ENCODE measurements around the gene CDHR2. TPM values are rescaled to one million over a fixed set of nuclear protein-coding genes. Genes with fewer than 3 reads are reported as not detected.

The CDHR2 gene
- total and polyA plus RNA-seq, 2 of the 13 experiments (the other 11 are each of a cell fraction or from before 2014, with no cell fraction given), result 17.9 to 20.9 TPM

DNA sequence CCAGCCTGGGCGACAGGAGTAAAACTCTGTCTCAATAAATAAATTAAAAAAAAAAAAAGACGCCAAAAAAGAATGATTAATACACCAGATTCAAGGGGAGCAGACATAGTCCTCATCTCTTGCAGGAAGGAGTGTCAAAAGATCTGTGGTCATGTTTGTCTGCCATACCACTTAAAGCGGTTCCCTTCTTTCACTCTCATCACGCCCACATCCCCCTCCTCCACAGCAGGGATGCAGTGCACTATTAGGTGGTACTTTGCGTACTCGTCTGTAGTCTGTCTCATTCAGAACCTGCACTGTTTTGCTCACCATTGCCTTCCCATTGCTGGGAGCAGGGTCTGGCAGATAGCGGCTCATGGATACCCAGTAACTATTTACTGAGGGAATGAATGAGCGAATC lies 11.2 kb downstream of the CDHR2 start:
- H3K36me3 ChIP-seq (replicated peaks in 1 of 2; ENCODE audit: control insufficient read depth in 1 of 2, insufficient read depth in 2 of 2, low read length in 2 of 2), result no peaks in the 10 kb centered on the region
- no peak for ATAC-seq
- no peaks in the 10 kb centered on the region for H3K79me2 ChIP-seq (ENCODE audit: insufficient read depth, low read length)
- DNase-seq (ENCODE audit: low spot score), result no peak
- H3K4me3 ChIP-seq (replicated peaks in 1 of 3; ENCODE audit: insufficient read depth in 1 of 3, low read depth in 2 of 3, low read length in 3 of 3), result no peak overlapping the region
- intact Hi-C loops (cut with micrococcal nuclease; ENCODE audit: unreplicated experiment) (no loop called here), in situ Hi-C loops (cut with HindIII; ENCODE audit: extremely low pct_ligation_motif_present, low pct_unique_long_range_greater_than_20kb) (no loop called here)
- POLR2A ChIA-PET, result no interaction called here
- no peak for TF ChIP-seq MTA1 (CRISPR knock-in tag; IDR thresholded peaks at IDR 0.05; ENCODE audit: borderline replicate concordance)
- TF ChIP-seq, protein P1, sequence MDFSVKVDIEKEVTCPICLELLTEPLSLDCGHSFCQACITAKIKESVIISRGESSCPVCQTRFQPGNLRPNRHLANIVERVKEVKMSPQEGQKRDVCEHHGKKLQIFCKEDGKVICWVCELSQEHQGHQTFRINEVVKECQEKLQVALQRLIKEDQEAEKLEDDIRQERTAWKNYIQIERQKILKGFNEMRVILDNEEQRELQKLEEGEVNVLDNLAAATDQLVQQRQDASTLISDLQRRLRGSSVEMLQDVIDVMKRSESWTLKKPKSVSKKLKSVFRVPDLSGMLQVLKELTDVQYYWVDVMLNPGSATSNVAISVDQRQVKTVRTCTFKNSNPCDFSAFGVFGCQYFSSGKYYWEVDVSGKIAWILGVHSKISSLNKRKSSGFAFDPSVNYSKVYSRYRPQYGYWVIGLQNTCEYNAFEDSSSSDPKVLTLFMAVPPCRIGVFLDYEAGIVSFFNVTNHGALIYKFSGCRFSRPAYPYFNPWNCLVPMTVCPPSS (IDR thresholded peaks at IDR 0.05), result no peak
- no peak for TF ChIP-seq TCF7L2 (IDR thresholded peaks at IDR 0.05; ENCODE audit: low read depth, low read length)
- TF ChIP-seq ZNF354B (CRISPR knock-in tag; IDR thresholded peaks at IDR 0.05), result no peak
- TF ChIP-seq ZSCAN30 (CRISPR knock-in tag; IDR thresholded peaks at IDR 0.05), result no peak
- TF ChIP-seq, protein P2, sequence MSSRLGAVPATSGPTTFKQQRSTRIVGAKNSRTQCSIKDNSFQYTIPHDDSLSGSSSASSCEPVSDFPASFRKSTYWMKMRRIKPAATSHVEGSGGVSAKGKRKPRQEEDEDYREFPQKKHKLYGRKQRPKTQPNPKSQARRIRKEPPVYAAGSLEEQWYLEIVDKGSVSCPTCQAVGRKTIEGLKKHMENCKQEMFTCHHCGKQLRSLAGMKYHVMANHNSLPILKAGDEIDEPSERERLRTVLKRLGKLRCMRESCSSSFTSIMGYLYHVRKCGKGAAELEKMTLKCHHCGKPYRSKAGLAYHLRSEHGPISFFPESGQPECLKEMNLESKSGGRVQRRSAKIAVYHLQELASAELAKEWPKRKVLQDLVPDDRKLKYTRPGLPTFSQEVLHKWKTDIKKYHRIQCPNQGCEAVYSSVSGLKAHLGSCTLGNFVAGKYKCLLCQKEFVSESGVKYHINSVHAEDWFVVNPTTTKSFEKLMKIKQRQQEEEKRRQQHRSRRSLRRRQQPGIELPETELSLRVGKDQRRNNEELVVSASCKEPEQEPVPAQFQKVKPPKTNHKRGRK (CRISPR knock-in tag; IDR thresholded peaks at IDR 0.05), result no peak
- no peak for TF ChIP-seq SMC3 (IDR thresholded peaks at IDR 0.05; ENCODE audit: low read length)
- no peak for TF ChIP-seq ZNF598 (CRISPR knock-in tag; IDR thresholded peaks at IDR 0.05; ENCODE audit: borderline replicate concordance)
- no peak for TF ChIP-seq HOXA3 (CRISPR knock-in tag; IDR thresholded peaks at IDR 0.05)
- no peak for TF ChIP-seq ZNF460 (CRISPR knock-in tag; IDR thresholded peaks at IDR 0.05; ENCODE audit: borderline replicate concordance)
- TF ChIP-seq, protein P3, sequence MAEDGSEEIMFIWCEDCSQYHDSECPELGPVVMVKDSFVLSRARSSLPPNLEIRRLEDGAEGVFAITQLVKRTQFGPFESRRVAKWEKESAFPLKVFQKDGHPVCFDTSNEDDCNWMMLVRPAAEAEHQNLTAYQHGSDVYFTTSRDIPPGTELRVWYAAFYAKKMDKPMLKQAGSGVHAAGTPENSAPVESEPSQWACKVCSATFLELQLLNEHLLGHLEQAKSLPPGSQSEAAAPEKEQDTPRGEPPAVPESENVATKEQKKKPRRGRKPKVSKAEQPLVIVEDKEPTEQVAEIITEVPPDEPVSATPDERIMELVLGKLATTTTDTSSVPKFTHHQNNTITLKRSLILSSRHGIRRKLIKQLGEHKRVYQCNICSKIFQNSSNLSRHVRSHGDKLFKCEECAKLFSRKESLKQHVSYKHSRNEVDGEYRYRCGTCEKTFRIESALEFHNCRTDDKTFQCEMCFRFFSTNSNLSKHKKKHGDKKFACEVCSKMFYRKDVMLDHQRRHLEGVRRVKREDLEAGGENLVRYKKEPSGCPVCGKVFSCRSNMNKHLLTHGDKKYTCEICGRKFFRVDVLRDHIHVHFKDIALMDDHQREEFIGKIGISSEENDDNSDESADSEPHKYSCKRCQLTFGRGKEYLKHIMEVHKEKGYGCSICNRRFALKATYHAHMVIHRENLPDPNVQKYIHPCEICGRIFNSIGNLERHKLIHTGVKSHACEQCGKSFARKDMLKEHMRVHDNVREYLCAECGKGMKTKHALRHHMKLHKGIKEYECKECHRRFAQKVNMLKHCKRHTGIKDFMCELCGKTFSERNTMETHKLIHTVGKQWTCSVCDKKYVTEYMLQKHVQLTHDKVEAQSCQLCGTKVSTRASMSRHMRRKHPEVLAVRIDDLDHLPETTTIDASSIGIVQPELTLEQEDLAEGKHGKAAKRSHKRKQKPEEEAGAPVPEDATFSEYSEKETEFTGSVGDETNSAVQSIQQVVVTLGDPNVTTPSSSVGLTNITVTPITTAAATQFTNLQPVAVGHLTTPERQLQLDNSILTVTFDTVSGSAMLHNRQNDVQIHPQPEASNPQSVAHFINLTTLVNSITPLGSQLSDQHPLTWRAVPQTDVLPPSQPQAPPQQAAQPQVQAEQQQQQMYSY (CRISPR knock-in tag; IDR thresholded peaks at IDR 0.05), result no peak
- no peak for TF ChIP-seq FOXP1 (IDR thresholded peaks at IDR 0.05)
- TF ChIP-seq FOXP1 (CRISPR knock-in tag; IDR thresholded peaks at IDR 0.05), result no peak
- TF ChIP-seq ZNF33A (CRISPR knock-in tag; IDR thresholded peaks at IDR 0.05; ENCODE audit: borderline replicate concordance), result no peak
- no peak for TF ChIP-seq XRCC5 (optimal IDR thresholded peaks at IDR 0.05; ENCODE audit: low read length)
- TF ChIP-seq ZFP90 (CRISPR knock-in tag; IDR thresholded peaks at IDR 0.05; ENCODE audit: borderline replicate concordance), result no peak
- TF ChIP-seq CBFB (CRISPR knock-in tag; IDR thresholded peaks at IDR 0.05), result no peak
- no peak for TF ChIP-seq JUNB (CRISPR knock-in tag; IDR thresholded peaks at IDR 0.05; ENCODE audit: borderline replicate concordance)
- no peaks in the 10 kb centered on the region for H4K20me1 ChIP-seq (ENCODE audit: insufficient read depth, low read length)
- no peaks in the 10 kb centered on the region for H3K9me3 ChIP-seq (ENCODE audit: low read length)
- no TSS peak for BruUV-seq (replicated peaks)
- no peaks in the 10 kb centered on the region for H3K27me3 ChIP-seq (ENCODE audit: control insufficient read depth in 1 of 2, insufficient read depth in 2 of 2, low read length in 2 of 2)
- H3K4me2 ChIP-seq (ENCODE audit: low read depth, low read length), result no peak overlapping the region
- no peak overlapping the region for H3K9ac ChIP-seq (ENCODE audit: insufficient read depth, low read depth, low read length)
- CTCF ChIA-PET (ENCODE audit: low intra/inter-chr PET ratio, low total read pairs), result no interaction called here
- WGBS (ENCODE audit: low lambda C conversion rate), result 91% methylated on average over 8 of the region's 8 CpGs
- H3K4me1 ChIP-seq (ENCODE audit: insufficient read depth, low read length), result peaks cover 11% of the 10 kb centered on the region; the same call in 1 of the 2 replicates
- FAIRE-seq, result no peak
- H2AFZ ChIP-seq (ENCODE audit: low read length), result no peak overlapping the region
- H3K27ac ChIP-seq (ENCODE audit: extremely low read length, insufficient read depth, low read length), result no peak overlapping the region

All from HepG2 (cell line).